Progenitor cell of endocrine pancreas (in vitro differentiated cells): Measurements from ENCODE around the gene MAN1A1. TPM values are rescaled to one million over a fixed set of nuclear protein-coding genes. Genes with fewer than 3 reads are reported as not detected.

Experiments
- DNase-seq: peaks from one replicate; pipeline ENCODE4 v3.0.0; 2021; ENCODE audit warnings: low spot score; ENCODE audit not compliant: unreplicated experiment
- H3K27ac Mint-ChIP-seq: 2 replicates; pipeline ENCODE4 v1.8.0; 2021; ENCODE audit warnings: mild to moderate bottlenecking, moderate library complexity, mixed read lengths
- H3K27me3 Mint-ChIP-seq: 2 replicates; pipeline ENCODE4 v1.8.0; 2021; ENCODE audit warnings: mixed read lengths
- H3K36me3 Mint-ChIP-seq: 2 replicates; pipeline ENCODE4 v1.8.0; 2022; ENCODE audit warnings: mixed read lengths; ENCODE audit not compliant: insufficient read depth
- H3K4me1 Mint-ChIP-seq: 2 replicates; pipeline ENCODE4 v1.8.0; 2021; ENCODE audit warnings: low read depth, mixed read lengths
- H3K4me3 Mint-ChIP-seq: 2 replicates; pipeline ENCODE4 v1.8.0; 2021; ENCODE audit warnings: low read depth, mild to moderate bottlenecking, moderate library complexity, mixed read lengths
- H3K9me3 Mint-ChIP-seq: 2 replicates; pipeline ENCODE4 v1.8.0; 2021; ENCODE audit warnings: low read depth, mixed read lengths
- total RNA-seq: library from RNA; stranded (reverse); gene quantifications from 2 replicates; pipeline ENCODE4 v1.2.1, GENCODE V29; 2021
- TF ChIP-seq, protein P1 (sequence below): fragments of 200-600 bp; sonication (generic); IDR thresholded peaks from one replicate; pipeline ENCODE4 v1.5.0; 2021; ENCODE audit warnings: antibody characterized with exemption, mild to moderate bottlenecking; ENCODE audit not compliant: unreplicated experiment

The MAN1A1 gene
- total RNA-seq, 1 donor from 2014 or later: 27.6 TPM

DNA sequence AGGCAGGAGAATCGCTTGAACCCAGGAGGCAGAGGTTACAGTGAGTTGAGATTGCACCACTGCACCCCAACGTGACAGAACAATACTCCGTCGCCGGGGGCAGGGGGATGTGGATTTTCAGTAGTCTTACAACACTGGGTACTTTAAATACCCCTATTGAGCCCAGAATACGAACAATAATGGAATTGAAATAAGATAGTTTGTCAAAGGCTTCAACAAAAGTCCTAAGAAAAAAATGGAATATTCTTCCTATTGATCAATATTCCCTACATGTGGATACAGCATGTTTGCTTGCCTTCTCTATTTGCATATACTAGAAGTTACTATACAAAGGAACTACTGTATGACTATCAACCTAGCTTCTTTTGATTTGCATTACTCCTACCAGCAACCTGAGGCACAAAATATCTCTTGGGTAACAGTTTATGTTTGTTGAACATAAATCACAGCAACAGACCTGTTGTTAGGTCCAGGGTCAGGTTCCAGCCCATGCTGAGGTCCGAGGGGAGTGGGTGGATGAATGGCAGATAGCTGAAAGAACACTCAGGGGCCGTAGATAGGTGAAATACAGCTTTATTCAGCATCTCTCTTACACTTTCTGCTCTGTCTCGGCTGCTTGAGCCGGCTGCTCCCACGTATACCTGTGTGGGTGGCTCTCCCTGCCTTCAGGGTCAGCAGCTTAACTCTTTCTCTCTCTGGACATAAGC, 23.8 kb downstream of the MAN1A1 start:
- Mint-ChIP-seq H3K27me3 (no peaks in the 10 kb centered on the region), H3K36me3 (no peaks in the 10 kb centered on the region), H3K9me3 (no peaks in the 10 kb centered on the region), H3K4me1 (peaks cover 35% of the 10 kb centered on the region), H3K4me3 (no peak overlapping the region), H3K27ac (peak overlapping the region; percentile 60)
- DNase-seq: no peak
- TF ChIP-seq, protein P1, sequence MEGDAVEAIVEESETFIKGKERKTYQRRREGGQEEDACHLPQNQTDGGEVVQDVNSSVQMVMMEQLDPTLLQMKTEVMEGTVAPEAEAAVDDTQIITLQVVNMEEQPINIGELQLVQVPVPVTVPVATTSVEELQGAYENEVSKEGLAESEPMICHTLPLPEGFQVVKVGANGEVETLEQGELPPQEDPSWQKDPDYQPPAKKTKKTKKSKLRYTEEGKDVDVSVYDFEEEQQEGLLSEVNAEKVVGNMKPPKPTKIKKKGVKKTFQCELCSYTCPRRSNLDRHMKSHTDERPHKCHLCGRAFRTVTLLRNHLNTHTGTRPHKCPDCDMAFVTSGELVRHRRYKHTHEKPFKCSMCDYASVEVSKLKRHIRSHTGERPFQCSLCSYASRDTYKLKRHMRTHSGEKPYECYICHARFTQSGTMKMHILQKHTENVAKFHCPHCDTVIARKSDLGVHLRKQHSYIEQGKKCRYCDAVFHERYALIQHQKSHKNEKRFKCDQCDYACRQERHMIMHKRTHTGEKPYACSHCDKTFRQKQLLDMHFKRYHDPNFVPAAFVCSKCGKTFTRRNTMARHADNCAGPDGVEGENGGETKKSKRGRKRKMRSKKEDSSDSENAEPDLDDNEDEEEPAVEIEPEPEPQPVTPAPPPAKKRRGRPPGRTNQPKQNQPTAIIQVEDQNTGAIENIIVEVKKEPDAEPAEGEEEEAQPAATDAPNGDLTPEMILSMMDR: no peak

- DNase-seq: no peak
- H3K27me3 Mint-ChIP-seq: no peaks in the 10 kb centered on the region
- peaks cover 26% of the 10 kb centered on the region for H3K4me1 Mint-ChIP-seq
- H3K4me3 Mint-ChIP-seq: no peak overlapping the region
- H3K9me3 Mint-ChIP-seq: no peaks in the 10 kb centered on the region
- TF ChIP-seq, protein P1: no peak
- H3K36me3 Mint-ChIP-seq: no peaks in the 10 kb centered on the region
- no peak overlapping the region for H3K27ac Mint-ChIP-seq
Observed at GRCh38 chr6:119324718-119325117, 24.8 kb downstream of the MAN1A1 start.

DNA sequence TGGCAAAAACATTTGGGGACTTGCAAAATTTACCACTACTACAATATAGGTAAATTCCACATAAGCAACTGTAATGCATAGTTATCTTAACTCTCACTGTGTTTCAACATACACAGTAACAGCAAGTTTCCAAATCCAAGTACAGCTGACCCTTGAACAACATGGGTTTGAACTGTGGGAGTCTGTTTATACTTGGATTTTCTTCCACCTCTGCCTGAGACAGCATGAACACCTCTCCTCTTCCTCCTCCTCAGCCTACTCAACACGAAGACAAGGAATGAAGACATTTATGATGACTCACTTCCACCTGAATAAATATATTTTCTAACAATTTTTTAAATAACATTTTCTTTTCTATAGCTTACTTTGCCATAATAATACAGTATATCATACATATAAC, 25.6 kb downstream of the MAN1A1 start:
- H3K27me3 Mint-ChIP-seq: no peaks in the 10 kb centered on the region
- no peak overlapping the region for H3K4me3 Mint-ChIP-seq
- H3K27ac Mint-ChIP-seq: no peak overlapping the region
- TF ChIP-seq, protein P1: no peak
- H3K9me3 Mint-ChIP-seq: no peaks in the 10 kb centered on the region
- H3K4me1 Mint-ChIP-seq: peaks cover 20% of the 10 kb centered on the region
- DNase-seq: no peak
- H3K36me3 Mint-ChIP-seq: no peaks in the 10 kb centered on the region

GRCh38 chr6:119323478-119323877, 26.1 kb downstream of the MAN1A1 start:
- Mint-ChIP-seq H3K36me3 (no peaks in the 10 kb centered on the region), H3K27me3 (no peaks in the 10 kb centered on the region), H3K9me3 (no peaks in the 10 kb centered on the region), H3K4me1 (peaks cover 16% of the 10 kb centered on the region), H3K4me3 (no peak overlapping the region), H3K27ac (no peak overlapping the region)
- no peak for DNase-seq
- TF ChIP-seq, protein P1: no peak

DNA sequence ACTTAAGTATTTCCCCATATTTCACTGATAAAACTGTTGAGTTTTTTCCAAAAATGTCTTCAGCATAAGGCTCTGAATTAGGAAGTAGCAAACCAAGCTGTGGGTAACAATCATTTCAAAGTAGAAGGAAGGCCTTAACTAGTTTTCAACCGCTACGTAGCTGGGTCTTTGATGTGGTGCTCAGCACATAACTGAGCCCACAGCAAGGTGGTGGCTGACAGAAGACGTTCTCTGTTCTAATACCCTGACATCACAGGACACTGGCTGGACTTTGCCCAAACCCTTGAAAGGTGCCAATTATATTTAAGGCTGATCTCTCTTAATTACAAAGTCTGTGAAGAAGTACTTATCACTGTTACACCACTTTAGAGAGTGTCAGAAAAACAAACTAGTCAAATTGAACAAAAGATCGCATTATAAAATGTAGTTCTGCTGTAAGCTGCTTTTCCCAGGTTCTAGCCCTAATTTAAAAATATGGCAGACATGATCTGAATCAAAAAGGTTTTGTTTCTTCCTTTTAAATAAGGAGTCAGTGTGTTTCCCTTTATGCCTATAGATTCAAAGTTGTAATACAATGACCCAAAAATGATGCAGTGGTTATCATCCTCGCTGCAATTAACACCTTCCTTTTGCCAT, 26.7 kb downstream of the MAN1A1 start:
- no peak overlapping the region for H3K27ac Mint-ChIP-seq
- no peaks in the 10 kb centered on the region for H3K9me3 Mint-ChIP-seq
- TF ChIP-seq, protein P1: no peak
- H3K4me3 Mint-ChIP-seq: no peak overlapping the region
- no peak for DNase-seq
- peaks cover 9% of the 10 kb centered on the region for H3K4me1 Mint-ChIP-seq
- no peaks in the 10 kb centered on the region for H3K27me3 Mint-ChIP-seq
- no peaks in the 10 kb centered on the region for H3K36me3 Mint-ChIP-seq
